Fibroblast of lung (primary cell): ENCODE data around the gene PPOX.

Source experiments
- CTCF ChIP-seq, 2 donors: IDR thresholded peaks in 1 of 2; conservative IDR thresholded peaks in 1 of 2; 1 replicate in 1 of 2; 2 replicates in 1 of 2; pipeline ENCODE4 v1.5.1; 2011 to 2012; ENCODE audit warnings: low read length in 2 of 2, control low read depth in 1 of 2, inconsistent platforms in 1 of 2, low read depth in 1 of 2, mild to moderate bottlenecking in 1 of 2
- EZH2 ChIP-seq: IDR thresholded peaks from 2 replicates; pipeline ENCODE4 v1.5.1; 2012; ENCODE audit warnings: low read length, control low read depth, mild to moderate bottlenecking; ENCODE audit errors: missing control alignments

GRCh38 chr1:161137881-161138280 is 28.3 kb upstream of the PPOX start:
- TF ChIP-seq CTCF (conservative IDR thresholded peaks at IDR 0.05 in 1 of 2, IDR thresholded peaks at IDR 0.05 in 1 of 2; ENCODE audit: low read depth in 1 of 2, low read length in 2 of 2) (no peak), EZH2 (no peak)
